Smooth muscle cell (in vitro differentiated cells): ENCODE data around the gene JMJD6. TPM values are rescaled to one million over a fixed set of nuclear protein-coding genes. Genes with fewer than 3 reads are reported as not detected.

ENCODE experiments used
- DNase-seq: peaks from one replicate; lab custom pipeline; 2025; ENCODE audit not compliant: unreplicated experiment; lab: John Stamatoyannopoulos, UW
- H2AFZ ChIP-seq: fragments of 200-600 bp; sonication (generic); 2 replicates; pipeline ENCODE4 v1.6.0; 2016; ENCODE audit warnings: antibody characterized with exemption, low read depth, mild to moderate bottlenecking
- H3F3A ChIP-seq: fragments of 200-600 bp; sonication (generic); 2 replicates; pipeline ENCODE4 v1.6.0; 2017; ENCODE audit warnings: antibody characterized with exemption, low read depth
- H3K27ac ChIP-seq: fragments of 200-600 bp; sonication (generic); 2 replicates; pipeline ENCODE4 v1.5.1; 2016; ENCODE audit warnings: low read depth, mild to moderate bottlenecking
- H3K27me3 ChIP-seq: fragments of 200-600 bp; sonication (generic); 2 replicates; pipeline ENCODE4 v1.6.1; 2016; ENCODE audit warnings: low read depth, mild to moderate bottlenecking
- H3K36me3 ChIP-seq: fragments of 200-600 bp; sonication (generic); 2 replicates; pipeline ENCODE4 v1.5.1; 2016; ENCODE audit warnings: low read depth
- H3K4me1 ChIP-seq: fragments of 200-600 bp; sonication (generic); 2 replicates; pipeline ENCODE4 v1.5.1; 2016; ENCODE audit warnings: low read depth
- H3K4me2 ChIP-seq: fragments of 200-600 bp; sonication (generic); 2 replicates; pipeline ENCODE4 v1.6.0; 2016; ENCODE audit warnings: mild to moderate bottlenecking
- H3K4me3 ChIP-seq: fragments of 200-600 bp; sonication (generic); 2 replicates; pipeline ENCODE4 v1.5.1; 2016; ENCODE audit warnings: mild to moderate bottlenecking
- H3K79me2 ChIP-seq: fragments of 200-600 bp; sonication (generic); 2 replicates; pipeline ENCODE4 v1.6.0; 2016; ENCODE audit warnings: low read depth, mild to moderate bottlenecking
- H3K9ac ChIP-seq: fragments of 200-600 bp; sonication (generic); 2 replicates; pipeline ENCODE4 v1.6.0; 2016; ENCODE audit warnings: low read depth
- H3K9me3 ChIP-seq: fragments of 200-600 bp; sonication (generic); replicated peaks from 2 replicates; pipeline ENCODE4 v1.5.1; 2016; ENCODE audit warnings: low read depth
- H4K20me1 ChIP-seq: fragments of 200-600 bp; sonication (generic); 2 replicates; pipeline ENCODE4 v1.6.0; 2016; ENCODE audit warnings: low read depth
- CTCF ChIP-seq: fragments of 200-600 bp; sonication (generic); IDR thresholded peaks from 2 replicates; pipeline ENCODE4 v1.5.1; 2017; ENCODE audit warnings: borderline replicate concordance, mild to moderate bottlenecking, antibody characterized with exemption; ENCODE audit not compliant: insufficient read depth, poor library complexity, severe bottlenecking
- WGBS: methylation state at CpG from one replicate; pipeline ENCODE4 v1.1.7; 2016; ENCODE audit warnings: low lambda C conversion rate; 5-methylcytosine and 5-hydroxymethylcytosine counted together
- polyA plus RNA-seq: library from polyadenylated mRNA; unstranded; fragments of >200 nt; fragmentation: Nextera tagmentation; extraction: Ambion mirVana; gene quantifications from 2 replicates; pipeline ENCODE4 v1.2.1, GENCODE V29; 2016
- total RNA-seq: library from RNA; depleted of rRNA; stranded (reverse); fragments of >200 nt; gene quantifications from 2 replicates; pipeline ENCODE4 v1.2.3, GENCODE V29; 2014

The JMJD6 gene
- total and polyA plus RNA-seq, 2 experiments from 2014 or later: 32.7 to 54.7 TPM

- Histone ChIP-seq H3K36me3 (no peaks in the 10 kb centered on the region), H3K4me2 (peak overlapping the region; percentile 76), H3F3A (peaks cover 13% of the 10 kb centered on the region), H3K4me3 (no peak overlapping the region), H3K9ac (no peak overlapping the region), H3K79me2 (no peaks in the 10 kb centered on the region), H2AFZ (no peak overlapping the region), H3K27me3 (no peaks in the 10 kb centered on the region), H3K27ac (no peak overlapping the region), H3K9me3 (no peaks in the 10 kb centered on the region), H3K4me1 (peaks cover 19% of the 10 kb centered on the region), H4K20me1 (peaks cover 52% of the 10 kb centered on the region)
- DNase-seq: no peak
- WGBS: 78% methylated on average over 18 of the region's 18 CpGs
- no peak for TF ChIP-seq CTCF
Measured at GRCh38 chr17:76683011-76683755, 43.2 kb downstream of the JMJD6 start.

- Histone ChIP-seq H4K20me1 (peaks cover 49% of the 10 kb centered on the region), H3K9ac (no peak overlapping the region), H3K4me3 (no peak overlapping the region), H2AFZ (no peak overlapping the region), H3K4me1 (peaks cover 19% of the 10 kb centered on the region), H3F3A (peaks cover 13% of the 10 kb centered on the region), H3K79me2 (no peaks in the 10 kb centered on the region), H3K9me3 (no peaks in the 10 kb centered on the region), H3K27me3 (no peaks in the 10 kb centered on the region), H3K36me3 (no peaks in the 10 kb centered on the region), H3K4me2 (peak overlapping the region; percentile 76), H3K27ac (peak overlapping the region; percentile 58)
- WGBS: 54% methylated on average over 12 of the region's 12 CpGs
- DNase-seq: no peak
- TF ChIP-seq CTCF: no peak
Measured at GRCh38 chr17:76682296-76682695, 44.1 kb downstream of the JMJD6 start.

GRCh38 chr17:76681222-76682137 lies 44.9 kb downstream of the JMJD6 start:
- no peaks in the 10 kb centered on the region for H3K9me3 ChIP-seq
- H4K20me1 ChIP-seq: peaks cover 49% of the 10 kb centered on the region
- H3K4me2 ChIP-seq: peak overlapping the region; percentile 76
- H3K9ac ChIP-seq: peak overlapping the region; percentile 4
- peak; percentile 24 for DNase-seq
- H3K4me3 ChIP-seq: no peak overlapping the region
- 34% methylated on average over 16 of the region's 16 CpGs for WGBS
- peaks cover 19% of the 10 kb centered on the region for H3K4me1 ChIP-seq
- peak; percentile 81 for TF ChIP-seq CTCF
- no peaks in the 10 kb centered on the region for H3K36me3 ChIP-seq
- H3K27me3 ChIP-seq: no peaks in the 10 kb centered on the region
- H3K79me2 ChIP-seq: no peaks in the 10 kb centered on the region
- H3K27ac ChIP-seq: peak overlapping the region; percentile 58
- H3F3A ChIP-seq: peaks cover 13% of the 10 kb centered on the region
- H2AFZ ChIP-seq: no peak overlapping the region
